ENCODE results near the gene ABCA7. TPM values are rescaled to one million over a fixed set of nuclear protein-coding genes. Genes with fewer than 3 reads are reported as not detected.

ABCA7 gene
- total RNA-seq, 1 experiment from 2014 or later, result 40.3 TPM

- Mint-ChIP-seq H3K27me3 (ENCODE audit: low read depth) (no peaks in the 10 kb centered on the region), H3K36me3 (peaks cover 13% of the 10 kb centered on the region), H3K27ac (no peak overlapping the region), H3K4me1 (0 out of 2 replicates have a peak, but pooled peaks cover 5% of the 10 kb centered on the region), H3K9me3 (no peaks in the 10 kb centered on the region), H3K4me3 (no peak overlapping the region)
- ChIA-PET POLR2A (no interaction called here), CTCF (interaction anchor here (0.6 to 2.5 kb wide), 3 partner anchors 23 to 633 kb away, joined by 3 to 7 read pairs (median 5); no protein-coding TSS in a partner anchor)
- ATAC-seq (no peak), DNase-seq (ENCODE audit: low spot score) (no peak)
- TF ChIP-seq NFE2L1 (CRISPR knock-in tag; IDR thresholded peaks at IDR 0.05) (no peak), KAT7 (CRISPR knock-in tag; IDR thresholded peaks at IDR 0.05; ENCODE audit: borderline replicate concordance) (no peak)
Observed at GRCh38 chr19:1089891-1090290, 50.0 kb downstream of the ABCA7 start.

DNA sequence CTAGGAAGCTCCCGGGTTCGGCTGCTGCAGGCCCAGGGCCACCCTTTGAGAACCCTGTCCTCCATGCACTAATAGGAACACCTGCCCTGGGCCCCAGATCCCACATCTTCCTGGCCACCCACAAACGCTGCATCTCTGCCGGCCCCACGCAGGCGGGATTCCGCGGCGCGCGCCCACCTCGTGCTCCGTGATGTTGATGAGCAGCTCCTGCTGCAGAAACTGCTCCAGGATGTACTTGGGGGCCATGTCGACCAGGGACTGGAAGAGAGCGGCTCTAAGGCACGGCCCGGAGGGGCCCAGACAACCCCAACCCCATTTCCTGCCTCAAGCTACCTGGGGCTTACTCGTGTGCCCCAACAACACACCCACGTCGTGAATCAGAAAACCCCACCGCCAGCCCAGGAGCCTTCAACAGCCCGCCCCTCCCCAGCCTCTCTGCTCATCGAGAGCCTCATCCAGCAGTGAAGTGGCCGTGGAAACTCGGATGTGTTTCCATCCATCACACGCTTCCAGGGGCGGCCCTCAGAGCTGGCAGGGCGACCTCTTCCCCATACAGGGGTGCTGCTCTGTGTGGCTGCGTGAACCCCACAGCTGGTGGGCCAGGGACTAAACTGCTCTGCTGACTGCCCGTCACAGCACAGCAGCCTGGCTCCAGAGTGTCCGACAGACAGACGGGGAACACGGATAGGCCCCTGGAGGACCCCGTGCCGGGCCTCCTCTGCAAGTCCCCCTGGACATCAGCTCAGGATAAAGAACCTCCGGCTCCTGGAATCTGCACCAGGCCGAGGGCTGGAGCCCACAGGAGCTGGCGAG is 51.0 kb downstream of the ABCA7 start:
- DNase-seq (ENCODE audit: low spot score), result no peak
- TF ChIP-seq NFATC4 (CRISPR knock-in tag; IDR thresholded peaks at IDR 0.05) (no peak), MXD4 (CRISPR knock-in tag; IDR thresholded peaks at IDR 0.05; ENCODE audit: borderline replicate concordance) (no peak), TEAD1 (CRISPR knock-in tag; IDR thresholded peaks at IDR 0.05) (no peak), IRF1 (CRISPR knock-in tag; IDR thresholded peaks at IDR 0.05) (no peak), E2F5 (CRISPR knock-in tag; IDR thresholded peaks at IDR 0.05) (no peak), ZNF219 (CRISPR knock-in tag; IDR thresholded peaks at IDR 0.05; ENCODE audit: borderline replicate concordance) (no peak), ESRRA (CRISPR knock-in tag; IDR thresholded peaks at IDR 0.05; ENCODE audit: borderline replicate concordance) (no peak), SMAD4 (CRISPR knock-in tag; IDR thresholded peaks at IDR 0.05) (no peak), CREB1 (CRISPR knock-in tag; IDR thresholded peaks at IDR 0.05) (no peak), GABPB1 (CRISPR knock-in tag; IDR thresholded peaks at IDR 0.05) (no peak)
- TF ChIP-seq, protein P1, sequence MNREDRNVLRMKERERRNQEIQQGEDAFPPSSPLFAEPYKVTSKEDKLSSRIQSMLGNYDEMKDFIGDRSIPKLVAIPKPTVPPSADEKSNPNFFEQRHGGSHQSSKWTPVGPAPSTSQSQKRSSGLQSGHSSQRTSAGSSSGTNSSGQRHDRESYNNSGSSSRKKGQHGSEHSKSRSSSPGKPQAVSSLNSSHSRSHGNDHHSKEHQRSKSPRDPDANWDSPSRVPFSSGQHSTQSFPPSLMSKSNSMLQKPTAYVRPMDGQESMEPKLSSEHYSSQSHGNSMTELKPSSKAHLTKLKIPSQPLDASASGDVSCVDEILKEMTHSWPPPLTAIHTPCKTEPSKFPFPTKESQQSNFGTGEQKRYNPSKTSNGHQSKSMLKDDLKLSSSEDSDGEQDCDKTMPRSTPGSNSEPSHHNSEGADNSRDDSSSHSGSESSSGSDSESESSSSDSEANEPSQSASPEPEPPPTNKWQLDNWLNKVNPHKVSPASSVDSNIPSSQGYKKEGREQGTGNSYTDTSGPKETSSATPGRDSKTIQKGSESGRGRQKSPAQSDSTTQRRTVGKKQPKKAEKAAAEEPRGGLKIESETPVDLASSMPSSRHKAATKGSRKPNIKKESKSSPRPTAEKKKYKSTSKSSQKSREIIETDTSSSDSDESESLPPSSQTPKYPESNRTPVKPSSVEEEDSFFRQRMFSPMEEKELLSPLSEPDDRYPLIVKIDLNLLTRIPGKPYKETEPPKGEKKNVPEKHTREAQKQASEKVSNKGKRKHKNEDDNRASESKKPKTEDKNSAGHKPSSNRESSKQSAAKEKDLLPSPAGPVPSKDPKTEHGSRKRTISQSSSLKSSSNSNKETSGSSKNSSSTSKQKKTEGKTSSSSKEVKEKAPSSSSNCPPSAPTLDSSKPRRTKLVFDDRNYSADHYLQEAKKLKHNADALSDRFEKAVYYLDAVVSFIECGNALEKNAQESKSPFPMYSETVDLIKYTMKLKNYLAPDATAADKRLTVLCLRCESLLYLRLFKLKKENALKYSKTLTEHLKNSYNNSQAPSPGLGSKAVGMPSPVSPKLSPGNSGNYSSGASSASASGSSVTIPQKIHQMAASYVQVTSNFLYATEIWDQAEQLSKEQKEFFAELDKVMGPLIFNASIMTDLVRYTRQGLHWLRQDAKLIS (CRISPR knock-in tag; IDR thresholded peaks at IDR 0.05; ENCODE audit: borderline replicate concordance), result no peak
- Mint-ChIP-seq H3K4me3 (no peak overlapping the region), H3K36me3 (peaks cover 9% of the 10 kb centered on the region), H3K27ac (no peak overlapping the region), H3K9me3 (no peaks in the 10 kb centered on the region), H3K27me3 (ENCODE audit: low read depth) (no peaks in the 10 kb centered on the region), H3K4me1 (peaks cover 7% of the 10 kb centered on the region; the same call in 1 of the 2 replicates)
- ChIA-PET POLR2A (no interaction called here), CTCF (interaction anchor here (1.1 to 1.7 kb wide), 2 partner anchors 22 to 153 kb away, joined by 3 to 5 read pairs; no protein-coding TSS in a partner anchor)
- no peak for ATAC-seq

- ATAC-seq, result no peak
- H3K27ac Mint-ChIP-seq, result no peak overlapping the region
- H3K4me3 Mint-ChIP-seq, result no peak overlapping the region
- peaks cover 7% of the 10 kb centered on the region; the same call in 1 of the 2 replicates for H3K4me1 Mint-ChIP-seq
- CTCF ChIA-PET, result interaction anchor here (1.7 kb wide), 1 partner anchor 21 kb away, joined by 5 read pairs; no protein-coding TSS in a partner anchor
- TF ChIP-seq GABPB1 (CRISPR knock-in tag; IDR thresholded peaks at IDR 0.05), result no peak
- no peak for TF ChIP-seq ERG (CRISPR knock-in tag; IDR thresholded peaks at IDR 0.05)
- TF ChIP-seq, protein P2, sequence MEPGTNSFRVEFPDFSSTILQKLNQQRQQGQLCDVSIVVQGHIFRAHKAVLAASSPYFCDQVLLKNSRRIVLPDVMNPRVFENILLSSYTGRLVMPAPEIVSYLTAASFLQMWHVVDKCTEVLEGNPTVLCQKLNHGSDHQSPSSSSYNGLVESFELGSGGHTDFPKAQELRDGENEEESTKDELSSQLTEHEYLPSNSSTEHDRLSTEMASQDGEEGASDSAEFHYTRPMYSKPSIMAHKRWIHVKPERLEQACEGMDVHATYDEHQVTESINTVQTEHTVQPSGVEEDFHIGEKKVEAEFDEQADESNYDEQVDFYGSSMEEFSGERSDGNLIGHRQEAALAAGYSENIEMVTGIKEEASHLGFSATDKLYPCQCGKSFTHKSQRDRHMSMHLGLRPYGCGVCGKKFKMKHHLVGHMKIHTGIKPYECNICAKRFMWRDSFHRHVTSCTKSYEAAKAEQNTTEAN (CRISPR knock-in tag; IDR thresholded peaks at IDR 0.05), result no peak
- TF ChIP-seq KAT7 (CRISPR knock-in tag; IDR thresholded peaks at IDR 0.05; ENCODE audit: borderline replicate concordance), result no peak
- TF ChIP-seq NFYB (CRISPR knock-in tag; conservative IDR thresholded peaks at IDR 0.05; ENCODE audit: low read depth), result no peak
- no peak for TF ChIP-seq TP53 (CRISPR knock-in tag; IDR thresholded peaks at IDR 0.05)
- TF ChIP-seq, protein P1 (CRISPR knock-in tag; IDR thresholded peaks at IDR 0.05; ENCODE audit: borderline replicate concordance), result no peak
- POLR2A ChIA-PET, result no interaction called here
- H3K9me3 Mint-ChIP-seq, result no peaks in the 10 kb centered on the region
- no peak for DNase-seq (ENCODE audit: low spot score)
- peaks cover 9% of the 10 kb centered on the region for H3K36me3 Mint-ChIP-seq
- H3K27me3 Mint-ChIP-seq (ENCODE audit: low read depth), result no peaks in the 10 kb centered on the region
Observed at GRCh38 chr19:1091544-1092175, 51.8 kb downstream of the ABCA7 start.
